GM12878 (cell line): Measurements from ENCODE around the gene SF3A1. TPM values are rescaled to one million over a fixed set of nuclear protein-coding genes. Genes with fewer than 3 reads are reported as not detected.

ENCODE experiments used
- ATAC-seq: fragments of 200-7000 bp; cut with Tn5 transposase; 3 replicates; pipeline ENCODE4 v1.9.1; 2020; ENCODE audit warnings: mild to moderate bottlenecking, moderate library complexity
- BruUV-seq: library from RNA; stranded (reverse); fragments of 400-500 nt; replicated peaks from 2 replicates; lab custom pipeline; 2021; lab: Mats Ljungman, UMichigan
- CTCF ChIA-PET: fragments of 300-600 bp; sonication (Branson Sonifier 250); formaldehyde crosslinking; extraction: SDS; loops from one replicate; lab custom pipeline; 2021; ENCODE audit warnings: inconsistent platforms; lab: Yijun Ruan, JAX
- POLR2A ChIA-PET: fragments of 350-600 bp; formaldehyde crosslinking; extraction: SDS; loops from one replicate; lab custom pipeline; 2021; ENCODE audit warnings: inconsistent platforms; lab: Charles Lee
- RAD21 ChIA-PET: fragments of 300-600 bp; sonication (Branson Sonifier 250); formaldehyde crosslinking; loops from one replicate; lab custom pipeline; 2023; ENCODE audit warnings: antibody characterized with exemption; ENCODE audit not compliant: unreplicated experiment; lab: Charles Lee
- SMC1A ChIA-PET: fragments of 300-600 bp; sonication (Branson Sonifier 250); formaldehyde crosslinking; loops from one replicate; lab custom pipeline; 2023; ENCODE audit not compliant: unreplicated experiment, uncharacterized antibody; lab: Charles Lee
- DNase-seq: peaks from one replicate; pipeline ENCODE4 v3.0.0-alpha.2; 2011; ENCODE audit warnings: low read depth, low spot score
- FAIRE-seq: peaks from 3 replicates; lab custom pipeline; 2011; peaks lifted over from hg19 to GRCh38; lab: Jason Lieb, UNC
- H2AFZ ChIP-seq: 2 replicates; pipeline ENCODE4 v1.6.0; 2011; ENCODE audit warnings: low read depth, low read length, control low read depth; ENCODE audit not compliant: control insufficient read depth
- H3K27ac ChIP-seq: 2 replicates; pipeline ENCODE4 v1.5.1; 2011; ENCODE audit warnings: control low read depth; ENCODE audit not compliant: control insufficient read depth, insufficient read depth
- H3K27me3 ChIP-seq, 2 experiments: replicated peaks in 1 of 2; 2 replicates each; pipeline versions ENCODE4 v1.6.0 to v1.6.1; 2011; ENCODE audit warnings: low read length in 1 of 2; ENCODE audit not compliant: control insufficient read depth in 2 of 2, insufficient read depth in 2 of 2
- H3K36me3 ChIP-seq, 2 experiments: 2 replicates each; pipeline ENCODE4 v1.5.1; 2011; ENCODE audit warnings: low read length in 1 of 2; ENCODE audit not compliant: control insufficient read depth in 2 of 2, insufficient read depth in 2 of 2
- H3K4me1 ChIP-seq: 2 replicates; pipeline ENCODE4 v1.6.1; 2011; ENCODE audit warnings: mild to moderate bottlenecking, low read length, moderate library complexity, mixed read lengths; ENCODE audit not compliant: control insufficient read depth, insufficient read depth
- H3K4me2 ChIP-seq: 2 replicates; pipeline ENCODE4 v1.6.0; 2011; ENCODE audit warnings: control low read depth; ENCODE audit not compliant: control insufficient read depth, insufficient read depth
- H3K4me3 ChIP-seq: fragments of 200-600 bp; sonication (generic); 2 replicates; pipeline ENCODE4 v1.5.1; 2016
- H3K79me2 ChIP-seq: 2 replicates; pipeline ENCODE4 v1.6.0; 2011; ENCODE audit warnings: low read length; ENCODE audit not compliant: control insufficient read depth, insufficient read depth
- H3K9ac ChIP-seq: 2 replicates; pipeline ENCODE4 v1.8.0; 2011; ENCODE audit warnings: low read length, control low read depth, mixed read lengths; ENCODE audit not compliant: control insufficient read depth, insufficient read depth
- H3K9me3 ChIP-seq: replicated peaks from 3 replicates; pipeline ENCODE4 v1.5.1; 2011; ENCODE audit warnings: mild to moderate bottlenecking, low read length; ENCODE audit not compliant: control insufficient read depth, insufficient read depth
- H4K20me1 ChIP-seq: 2 replicates; pipeline ENCODE4 v1.6.0; 2011; ENCODE audit not compliant: control insufficient read depth, insufficient read depth
- ASH2L ChIP-seq: fragments of 300-600, 200-600 bp; sonication (generic); IDR thresholded peaks from 2 replicates; pipeline ENCODE4 v1.6.1; 2017; ENCODE audit warnings: low read depth, mild to moderate bottlenecking, borderline replicate concordance
- GABPA ChIP-seq: IDR thresholded peaks from 2 replicates; pipeline ENCODE4 v1.6.1; 2014; ENCODE audit warnings: antibody characterized with exemption, low read depth, mild to moderate bottlenecking, inconsistent platforms
- HCFC1 ChIP-seq: fragments of 150-350 bp; IDR thresholded peaks from 2 replicates; pipeline ENCODE4 v1.6.1; 2014; ENCODE audit warnings: low read length
- IRF5 ChIP-seq: fragments of 450-650 bp; IDR thresholded peaks from 2 replicates; pipeline ENCODE4 v1.6.1; 2017; ENCODE audit warnings: borderline replicate concordance
- MEF2B ChIP-seq: fragments of 450-650 bp; IDR thresholded peaks from 2 replicates; pipeline ENCODE4 v1.6.1; 2018; ENCODE audit warnings: mild to moderate bottlenecking, moderate library complexity; ENCODE audit not compliant: partially characterized antibody, poor library complexity, severe bottlenecking
- MTA3 ChIP-seq: IDR thresholded peaks from 2 replicates; pipeline ENCODE4 v1.6.1; 2012; ENCODE audit warnings: low read length, inconsistent platforms, borderline replicate concordance
- RUNX3 ChIP-seq: IDR thresholded peaks from 2 replicates; pipeline ENCODE4 v1.6.1; 2012; ENCODE audit warnings: low read length, inconsistent platforms
- SREBF2 ChIP-seq: IDR thresholded peaks from 2 replicates; pipeline ENCODE4 v1.6.1; 2012; ENCODE audit warnings: mild to moderate bottlenecking, low read length
- SUZ12 ChIP-seq: fragments of 200-600 bp; sonication (generic); IDR thresholded peaks from one replicate; pipeline ENCODE4 v1.6.1; 2018; ENCODE audit warnings: antibody characterized with exemption, mild to moderate bottlenecking; ENCODE audit not compliant: unreplicated experiment
- TBL1XR1 ChIP-seq: IDR thresholded peaks from 2 replicates; pipeline ENCODE4 v1.6.1; 2012; ENCODE audit warnings: low read depth, low read length, improper control_type of control experiment
- TCF3 ChIP-seq: IDR thresholded peaks from 2 replicates; pipeline ENCODE4 v1.6.1; 2012; ENCODE audit warnings: low read depth, mild to moderate bottlenecking, low read length, borderline replicate concordance; ENCODE audit not compliant: insufficient read depth
- ZNF687 ChIP-seq: fragments of 450-650 bp; IDR thresholded peaks from 2 replicates; pipeline ENCODE4 v1.6.1; 2017; ENCODE audit warnings: mild to moderate bottlenecking, moderate library complexity
- WGBS: methylation state at CpG from one replicate; pipeline ENCODE4 v1.1.6; 2016; ENCODE audit warnings: low lambda C conversion rate; ENCODE audit not compliant: insufficient replicate concordance, insufficient coverage; ENCODE audit errors: missing lambda C conversion rate; 5-methylcytosine and 5-hydroxymethylcytosine counted together
- in situ Hi-C: fragments of 300-500 bp; cut with MboI; formaldehyde crosslinking; loops from 9 replicates; pipeline ENCODE4 v1.14.3; 2018; ENCODE audit warnings: mixed read lengths
- intact Hi-C: fragments of 100-400 bp; cut with micrococcal nuclease; formaldehyde crosslinking; loops from one replicate; pipeline ENCODE4 v1.14.2; 2022; ENCODE audit not compliant: unreplicated experiment
- polyA plus RNA-seq, 11 experiments: library from polyadenylated mRNA; depleted of rRNA in 4 of 11; unstranded in 6 of 11; stranded (reverse) in 5 of 11; fragments of >200 nt; fragmentation: Nextera tagmentation in 4 of 11; fragmentation: Illumina TruSeq in 1 of 11; extraction: Ambion mirVana in 4 of 11; extraction: Trizol in 1 of 11; gene quantifications; 1 replicate in 1 of 11; 2 replicates in 10 of 11; pipeline versions ENCODE4 v1.2.1 to v1.2.3, GENCODE V29; 2011 to 2016; ENCODE audit warnings: inconsistent platforms in 2 of 11, missing spikeins in 2 of 11, low read depth in 1 of 11
- total RNA-seq, 4 experiments: library from RNA; depleted of rRNA in 3 of 4; stranded (reverse); fragments of >200 nt in 3 of 4; fragmentation: Illumina TruSeq in 1 of 4; extraction: Trizol in 1 of 4; gene quantifications; 2 replicates each; pipeline versions ENCODE4 v1.2.1 to v1.2.3, GENCODE V29; 2013 to 2021

Gene SF3A1
- total and polyA plus RNA-seq, 10 of the 15 experiments (the other 5 are each of a cell fraction or from before 2014, with no cell fraction given) = 10.4 to 239 (median 46.0) TPM

GRCh38 chr22:30373331-30374325 lies 16.9 kb upstream of the SF3A1 start:
- intact Hi-C loops = no loop called here

GRCh38 chr22:30372915-30373314 lies 16.2 kb upstream of the SF3A1 start:
- ATAC-seq (no peak), FAIRE-seq (no peak), DNase-seq (no peak)
- ChIA-PET POLR2A (no interaction called here), RAD21 (interaction anchor here (0.9 kb wide), 1 partner anchor 85 kb away, joined by 3 read pairs; no protein-coding TSS in a partner anchor), SMC1A (no interaction called here), CTCF (no interaction called here)
- Histone ChIP-seq H3K4me2 (no peak overlapping the region), H3K9ac (no peak overlapping the region), H3K9me3 (no peaks in the 10 kb centered on the region), H3K27ac (no peak overlapping the region), H3K36me3 (no peaks in the 10 kb centered on the region), H4K20me1 (no peaks in the 10 kb centered on the region), H3K4me3 (no peak overlapping the region), H3K79me2 (no peaks in the 10 kb centered on the region), H3K27me3 (no peaks in the 10 kb centered on the region), H2AFZ (no peak overlapping the region), H3K4me1 (no peaks in the 10 kb centered on the region)
- intact Hi-C loops = no loop called here
- 45% methylated on average over 8 of the region's 8 CpGs for WGBS
- no TSS peak for BruUV-seq
- in situ Hi-C loops = no loop called here
- TF ChIP-seq ZNF687 = no peak
- no peak for TF ChIP-seq MTA3
- no peak for TF ChIP-seq TCF3
- no peak for TF ChIP-seq GABPA
- TF ChIP-seq SUZ12 = no peak
- no peak for TF ChIP-seq RUNX3
- no peak for TF ChIP-seq TBL1XR1
- TF ChIP-seq IRF5 = no peak
- no peak for TF ChIP-seq HCFC1

More at GRCh38 chr22:30373331-30374325, 16.9 kb upstream of the SF3A1 start:
- Histone ChIP-seq H3K4me3 (no peak overlapping the region), H3K36me3 (no peaks in the 10 kb centered on the region), H3K79me2 (no peaks in the 10 kb centered on the region), H3K9ac (no peak overlapping the region), H3K4me1 (no peaks in the 10 kb centered on the region), H3K27ac (no peak overlapping the region), H3K4me2 (no peak overlapping the region), H3K27me3 (no peaks in the 10 kb centered on the region), H2AFZ (no peak overlapping the region), H3K9me3 (no peaks in the 10 kb centered on the region)
- 78% methylated on average over 33 of the region's 33 CpGs for WGBS
- POLR2A ChIA-PET = no interaction called here
- DNase-seq (no peak), FAIRE-seq (no peak), ATAC-seq (no peak; the same call in 2 of the 3 replicates)
- RAD21 ChIA-PET = interaction anchor here (0.9 to 1.5 kb wide), 3 partner anchors 13 to 85 kb away, joined by 3 to 4 read pairs (median 3); partner anchors contain the start of gene RNF215
- BruUV-seq = no TSS peak
- CTCF ChIA-PET = interaction anchor here (1.2 to 2.3 kb wide), 3 partner anchors 14 to 111 kb away, joined by 3 to 11 read pairs (median 4); partner anchors contain the start of genes CASTOR1 and RNF215
- SMC1A ChIA-PET = no interaction called here
- in situ Hi-C loops = no loop called here
- TF ChIP-seq SUZ12 = no peak
- TF ChIP-seq MEF2B = no peak
- TF ChIP-seq SREBF2 = no peak
- TF ChIP-seq ASH2L = no peak
- TF ChIP-seq, all 136 proteins: peak for 0
- H4K20me1 ChIP-seq = no peaks in the 10 kb centered on the region
